Measurements from ENCODE around the gene TBC1D3B.

- TF ChIP-seq CTCF (IDR thresholded peaks at IDR 0.05) (no peak), EP300 (IDR thresholded peaks at IDR 0.05) (no peak), POLR2A (IDR thresholded peaks at IDR 0.05) (no peak), POLR2AphosphoS5 (IDR thresholded peaks at IDR 0.05) (no peak)
Measured at GRCh38 chr17:36135465-36135864, 41.0 kb downstream of the TBC1D3B start.
